Liver (tissue), 9 donors: Measurements from ENCODE around the gene GOLGA5. TPM values are rescaled to one million over a fixed set of nuclear protein-coding genes. Genes with fewer than 3 reads are reported as not detected.

ENCODE experiments used
- DNase-seq: peaks from one replicate; pipeline ENCODE4 v3.0.0-alpha.2; 2017; ENCODE audit warnings: low spot score
- H3K27ac ChIP-seq, 2 donors: one replicate each; pipeline ENCODE4 v1.7.0; 2013; ENCODE audit warnings: inconsistent platforms in 2 of 2, low read length in 2 of 2, control low read depth in 1 of 2, low read depth in 1 of 2, mild to moderate bottlenecking in 1 of 2
- H3K27me3 ChIP-seq, 4 donors: one replicate each; pipeline versions ENCODE4 v1.6.1 to v1.7.0; 2013; ENCODE audit warnings: low read length in 3 of 4, inconsistent platforms in 1 of 4, mild to moderate bottlenecking in 1 of 4, moderate library complexity in 1 of 4; ENCODE audit not compliant: control insufficient read depth in 4 of 4, insufficient read depth in 4 of 4
- H3K36me3 ChIP-seq, 4 donors: one replicate each; pipeline versions ENCODE4 v1.6.1 to v1.7.0; 2013; ENCODE audit warnings: low read length in 3 of 4, mild to moderate bottlenecking in 3 of 4, low read depth in 1 of 4, moderate library complexity in 1 of 4; ENCODE audit not compliant: control insufficient read depth in 4 of 4, insufficient read depth in 3 of 4
- H3K4me1 ChIP-seq, 4 donors: one replicate each; pipeline versions ENCODE4 v1.6.1 to v1.7.0; 2013; ENCODE audit warnings: low read length in 3 of 4, mild to moderate bottlenecking in 3 of 4, moderate library complexity in 1 of 4; ENCODE audit not compliant: control insufficient read depth in 4 of 4, insufficient read depth in 4 of 4
- H3K4me3 ChIP-seq, 3 donors: one replicate each; pipeline versions ENCODE4 v1.6.1 to v1.7.0; 2013; ENCODE audit warnings: low read length in 3 of 3, control low read depth in 1 of 3, low read depth in 1 of 3, mild to moderate bottlenecking in 1 of 3
- H3K9ac ChIP-seq, 2 donors: one replicate each; pipeline ENCODE4 v1.7.0; 2013; ENCODE audit warnings: low read length in 2 of 2, mild to moderate bottlenecking in 2 of 2, moderate library complexity in 2 of 2, control low read depth in 1 of 2, low read depth in 1 of 2
- H3K9me3 ChIP-seq, 4 donors: one replicate each; pipeline versions ENCODE4 v1.6.1 to v1.7.0; 2013; ENCODE audit warnings: low read length in 3 of 4; ENCODE audit not compliant: control insufficient read depth in 4 of 4
- CTCF ChIP-seq: fragments of 150-350 bp; IDR thresholded peaks from 2 replicates; pipeline ENCODE4 v1.5.1; 2017; ENCODE audit warnings: improper control_type of control experiment, low read depth, low read length; ENCODE audit not compliant: missing input control
- EGR1 ChIP-seq, 2 donors: IDR thresholded peaks; 2 replicates each; pipeline ENCODE4 v1.6.1; 2016 to 2018; ENCODE audit warnings: antibody characterized with exemption in 2 of 2, low read depth in 2 of 2
- FOXA2 ChIP-seq: IDR thresholded peaks from 2 replicates; pipeline ENCODE4 v1.6.1; 2016; ENCODE audit warnings: antibody characterized with exemption
- GABPA ChIP-seq, 2 donors: IDR thresholded peaks in 1 of 2; conservative IDR thresholded peaks in 1 of 2; 2 replicates each; pipeline ENCODE4 v1.6.1; 2016; ENCODE audit warnings: antibody characterized with exemption in 2 of 2, mild to moderate bottlenecking in 1 of 2, moderate library complexity in 1 of 2
- HNF4A ChIP-seq, 2 donors: conservative IDR thresholded peaks; 2 replicates each; pipeline ENCODE4 v1.6.1; 2016; ENCODE audit warnings: antibody characterized with exemption in 2 of 2, mild to moderate bottlenecking in 2 of 2
- HNF4G ChIP-seq: IDR thresholded peaks from 2 replicates; pipeline ENCODE4 v1.6.1; 2016; ENCODE audit warnings: antibody characterized with exemption
- JUND ChIP-seq, 2 donors: IDR thresholded peaks; 2 replicates each; pipeline ENCODE4 v1.6.1; 2016; ENCODE audit warnings: antibody characterized with exemption in 2 of 2
- MAX ChIP-seq: IDR thresholded peaks from 2 replicates; pipeline ENCODE4 v1.6.1; 2016; ENCODE audit warnings: antibody characterized with exemption
- NR2F2 ChIP-seq: IDR thresholded peaks from 2 replicates; pipeline ENCODE4 v1.6.1; 2016; ENCODE audit warnings: antibody characterized with exemption
- RAD21 ChIP-seq, 2 donors: IDR thresholded peaks; 2 replicates each; pipeline ENCODE4 v1.6.1; 2016; ENCODE audit warnings: antibody characterized with exemption in 2 of 2, mild to moderate bottlenecking in 2 of 2
- REST ChIP-seq: IDR thresholded peaks from 2 replicates; pipeline ENCODE4 v1.6.1; 2016; ENCODE audit warnings: antibody characterized with exemption, mild to moderate bottlenecking
- RXRA ChIP-seq, 2 donors: IDR thresholded peaks; 2 replicates each; pipeline ENCODE4 v1.6.1; 2017 to 2018; ENCODE audit warnings: antibody characterized with exemption in 2 of 2, mild to moderate bottlenecking in 1 of 2
- SP1 ChIP-seq: IDR thresholded peaks from 2 replicates; pipeline ENCODE4 v1.6.1; 2018; ENCODE audit warnings: antibody characterized with exemption, mild to moderate bottlenecking
- TAF1 ChIP-seq: conservative IDR thresholded peaks from 2 replicates; pipeline ENCODE4 v1.6.1; 2016; ENCODE audit warnings: antibody characterized with exemption, mild to moderate bottlenecking
- YY1 ChIP-seq: IDR thresholded peaks from 2 replicates; pipeline ENCODE4 v1.6.1; 2016; ENCODE audit warnings: antibody characterized with exemption, mild to moderate bottlenecking
- ZBTB33 ChIP-seq: IDR thresholded peaks from 2 replicates; pipeline ENCODE4 v1.6.1; 2016; ENCODE audit warnings: antibody characterized with exemption
- WGBS: extraction: QIAGEN DNeasy Blood & Tissue Kit; methylation state at CpG from one replicate; pipeline ENCODE4 v1.1.7; 2013; 5-methylcytosine and 5-hydroxymethylcytosine counted together
- polyA plus RNA-seq, 2 donors: library from polyadenylated mRNA; stranded (reverse) in 1 of 2; unstranded in 1 of 2; fragments of 200-250 nt in 1 of 2; fragments of >200 nt in 1 of 2; fragmentation: Nextera tagmentation in 1 of 2; extraction: Ambion mirVana in 1 of 2; gene quantifications; one replicate each; pipeline versions ENCODE4 v1.2.1 to v1.2.3, GENCODE V29; 2013 to 2015
- total RNA-seq, 2 donors: library from RNA; depleted of rRNA; stranded (reverse); fragments of >200 nt; gene quantifications; one replicate each; pipeline ENCODE4 v1.2.3, GENCODE V29; 2014
- TF ChIP-seq, protein P1 (sequence below): IDR thresholded peaks from 2 replicates; pipeline ENCODE4 v1.6.1; 2016; ENCODE audit warnings: antibody characterized with exemption
- donor health status: healthy.
- donor health status: healthy.
- donor health status: healthy.
- donor health status: healthy.
- donor health status: healthy.

GOLGA5 gene
- total and polyA plus RNA-seq, 4 donors, result 19.2 to 39.9 (median 28.2) TPM

DNA sequence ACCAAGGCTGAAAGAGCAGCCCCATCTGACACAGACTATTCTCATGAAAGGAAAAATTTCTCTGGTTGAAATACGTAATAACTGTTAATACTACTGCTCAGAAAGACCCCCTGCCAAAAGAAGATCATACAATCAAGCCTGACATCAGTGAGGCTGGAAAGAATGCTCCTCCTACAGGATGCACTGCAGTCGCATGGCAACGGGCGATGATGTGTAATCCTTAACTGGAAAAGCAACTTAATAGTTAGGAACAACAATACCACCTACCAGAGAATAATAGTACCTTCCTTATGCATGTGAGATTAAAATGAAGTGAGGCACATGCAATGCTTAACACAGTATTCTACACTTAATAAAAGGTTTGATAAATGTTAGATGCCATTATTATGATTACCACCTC, 1.2 kb upstream of the GOLGA5 start (continued):
- TF ChIP-seq TAF1 (no peak), SP1 (no peak), NR2F2 (no peak), FOXA2 (no peak), RXRA (IDR thresholded peaks at IDR 0.05) (no peak), JUND (IDR thresholded peaks at IDR 0.05) (no peak)

- WGBS, result under 1% methylated on average over 20 of the region's 20 CpGs
- no peak for DNase-seq
- H3K9ac ChIP-seq, result peak overlapping the region; percentile 96 to 100
- peaks cover 6 to 43% (median 32%) of the 10 kb centered on the region in 4 donors for H3K4me1 ChIP-seq
- TF ChIP-seq, protein P1, sequence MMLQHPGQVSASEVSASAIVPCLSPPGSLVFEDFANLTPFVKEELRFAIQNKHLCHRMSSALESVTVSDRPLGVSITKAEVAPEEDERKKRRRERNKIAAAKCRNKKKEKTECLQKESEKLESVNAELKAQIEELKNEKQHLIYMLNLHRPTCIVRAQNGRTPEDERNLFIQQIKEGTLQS, result no peak
- TF ChIP-seq HNF4G (no peak), EGR1 (IDR thresholded peaks at IDR 0.05; ENCODE audit: low read depth in 2 of 2) (no peak), RAD21 (IDR thresholded peaks at IDR 0.05) (no peak), TAF1 (no peak)
- no peaks in the 10 kb centered on the region for H3K27me3 ChIP-seq
- H3K4me3 ChIP-seq, result peak overlapping the region; percentile 70 to 99 (median 99)
- peaks cover 0 to 8% (median 4%) of the 10 kb centered on the region in 4 donors for H3K36me3 ChIP-seq
- H3K9me3 ChIP-seq, result peaks cover 0 to 2% (median under 1%) of the 10 kb centered on the region in 4 donors
- peak overlapping the region; percentile 87 to 94 for H3K27ac ChIP-seq
Measured at GRCh38 chr14:92794547-92794941, 439 bp downstream of the GOLGA5 start.

DNA sequence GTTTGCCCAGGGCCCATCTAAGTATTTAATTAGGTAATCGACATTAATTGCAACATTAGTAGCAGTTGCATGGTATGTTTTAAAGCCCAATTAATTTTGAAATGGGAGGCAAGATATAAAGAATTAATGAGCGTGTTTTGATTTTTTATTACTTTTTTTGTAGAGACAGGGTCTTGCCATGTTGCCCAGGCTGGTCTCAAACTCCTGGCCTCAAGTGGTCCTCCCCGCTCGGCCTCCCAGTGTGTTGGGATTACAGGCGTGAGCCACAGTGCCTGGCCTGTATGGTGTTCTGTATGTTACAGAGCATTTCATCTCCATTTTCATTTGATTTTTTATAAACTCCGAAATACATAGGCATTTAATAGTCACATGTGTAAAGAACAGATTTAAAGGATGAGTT, 856 bp downstream of the GOLGA5 start:
- no peak for DNase-seq
- H3K36me3 ChIP-seq, result peaks cover 0 to 8% (median 4%) of the 10 kb centered on the region in 4 donors
- H3K9me3 ChIP-seq, result peaks cover 0 to 2% (median 0%) of the 10 kb centered on the region in 4 donors
- H3K27ac ChIP-seq, result peak overlapping the region; percentile 87 to 94
- 51% methylated on average over 6 of the region's 6 CpGs for WGBS
- H3K9ac ChIP-seq, result peak overlapping the region; percentile 96 to 100
- no peaks in the 10 kb centered on the region for H3K27me3 ChIP-seq
- peaks cover 9 to 47% (median 36%) of the 10 kb centered on the region in 4 donors for H3K4me1 ChIP-seq
- peak overlapping the region; percentile 70 to 99 (median 99) for H3K4me3 ChIP-seq
- TF ChIP-seq TAF1 (no peak), SP1 (no peak), ZBTB33 (no peak), REST (no peak), RXRA (IDR thresholded peaks at IDR 0.05) (no peak), GABPA (IDR thresholded peaks at IDR 0.05 in 1 of 2, conservative IDR thresholded peaks at IDR 0.05 in 1 of 2) (no peak), RAD21 (IDR thresholded peaks at IDR 0.05) (no peak), HNF4G (no peak), CTCF (no peak), MAX (no peak), EGR1 (IDR thresholded peaks at IDR 0.05; ENCODE audit: low read depth in 2 of 2) (no peak), FOXA2 (no peak), HNF4A (conservative IDR thresholded peaks at IDR 0.05) (no peak), NR2F2 (no peak), YY1 (no peak), JUND (IDR thresholded peaks at IDR 0.05) (no peak)
